A549 (cell line): ENCODE data around the gene INO80. TPM values are rescaled to one million over a fixed set of nuclear protein-coding genes. Genes with fewer than 3 reads are reported as not detected.
"Not testable (repeated sequence)": the region's sequence is repeated elsewhere in the genome, so short reads cannot be mapped to it uniquely, and the experiment has no call there.

Experiments
- ATAC-seq, 2 experiments: fragments of 200-7000 bp in 1 of 2; fragments of >200 bp in 1 of 2; cut with Nextera tagmentation in 1 of 2; cut with Tn5 transposase in 1 of 2; 3 replicates each; pipeline versions ENCODE4 v1.8.0 to v1.9.1; 2018 to 2020; ENCODE audit warnings: mild to moderate bottlenecking in 1 of 2, moderate library complexity in 1 of 2
- CTCF ChIA-PET: fragments of 300-600 bp; sonication (Branson Sonifier 250); formaldehyde crosslinking; extraction: SDS; loops from one replicate; lab custom pipeline; 2021; ENCODE audit warnings: antibody characterized with exemption, inconsistent platforms; lab: Yijun Ruan, JAX
- POLR2A ChIA-PET: fragments of 350-600 bp; formaldehyde crosslinking; extraction: SDS; loops from one replicate; lab custom pipeline; 2021; ENCODE audit warnings: antibody characterized with exemption, inconsistent platforms; lab: Yijun Ruan, JAX
- DNase-seq, 2 experiments: peaks; one replicate each; pipeline versions ENCODE4 v3.0.0 to v3.0.0-alpha.2; 2011 to 2016; ENCODE audit warnings: low read depth in 1 of 2, low spot score in 1 of 2
- FAIRE-seq: peaks from 2 replicates; lab custom pipeline; 2011; peaks lifted over from hg19 to GRCh38; lab: Jason Lieb, UNC
- H3K27ac ChIP-seq, 2 experiments: fragments of >200 bp; sonication (Bioruptor Twin); formaldehyde crosslinking; 3 replicates each; pipeline ENCODE4 v1.5.1; 2016 to 2017
- H3K4me1 ChIP-seq: fragments of >200 bp; sonication (Bioruptor Twin); formaldehyde crosslinking; 3 replicates; pipeline ENCODE4 v1.6.1; 2016
- H3K4me2 ChIP-seq: fragments of >200 bp; sonication (Bioruptor Twin); formaldehyde crosslinking; 3 replicates; pipeline ENCODE4 v1.6.1; 2016
- H3K4me3 ChIP-seq: fragments of >200 bp; sonication (Bioruptor Twin); formaldehyde crosslinking; 3 replicates; pipeline ENCODE4 v1.5.1; 2016
- H3K9me3 ChIP-seq: fragments of >200 bp; sonication (Bioruptor Twin); formaldehyde crosslinking; 3 replicates; pipeline ENCODE4 v1.6.1; 2016
- BCL3 ChIP-seq: fragments of >200 bp; sonication (Bioruptor Twin); formaldehyde crosslinking; IDR thresholded peaks from 3 replicates; pipeline ENCODE4 v1.6.1; 2016
- CHD2 ChIP-seq: fragments of 150-350 bp; IDR thresholded peaks from 2 replicates; pipeline ENCODE4 v1.6.1; 2014; ENCODE audit warnings: low read length; ENCODE audit not compliant: partially characterized antibody
- CHD4 ChIP-seq: fragments of 200-600 bp; sonication (generic); IDR thresholded peaks from 2 replicates; pipeline ENCODE4 v1.6.1; 2016; ENCODE audit warnings: antibody characterized with exemption, mild to moderate bottlenecking, borderline replicate concordance
- EHMT2 ChIP-seq: fragments of 200-600 bp; sonication (generic); IDR thresholded peaks from 2 replicates; pipeline ENCODE4 v1.6.1; 2016; ENCODE audit warnings: antibody characterized with exemption, low read depth, mild to moderate bottlenecking, moderate library complexity
- EP300 ChIP-seq, 2 experiments: fragments of >200 bp; sonication (Bioruptor Twin); formaldehyde crosslinking; IDR thresholded peaks; 2 replicates in 1 of 2; 3 replicates in 1 of 2; pipeline ENCODE4 v1.6.1; 2016 to 2017
- ESRRA ChIP-seq: fragments of 150-350 bp; IDR thresholded peaks from 2 replicates; pipeline ENCODE4 v1.6.1; 2014; ENCODE audit warnings: mild to moderate bottlenecking, low read length, borderline replicate concordance
- FOSB ChIP-seq: fragments of 250-450 bp; sonication (Bioruptor Pico); IDR thresholded peaks from 2 replicates; pipeline ENCODE4 v1.5.0; 2020; ENCODE audit warnings: mild to moderate bottlenecking, moderate library complexity
- HEYL ChIP-seq: fragments of 250-450 bp; sonication (Bioruptor Pico); IDR thresholded peaks from 2 replicates; pipeline ENCODE4 v1.8.0; 2021; ENCODE audit warnings: mild to moderate bottlenecking, moderate library complexity
- HOXA7 ChIP-seq: fragments of 250-450 bp; sonication (Bioruptor Pico); IDR thresholded peaks from 2 replicates; pipeline ENCODE4 v1.5.0; 2020; ENCODE audit warnings: mild to moderate bottlenecking, moderate library complexity
- MAX ChIP-seq: IDR thresholded peaks from 2 replicates; pipeline ENCODE4 v1.6.1; 2012
- MAZ ChIP-seq: fragments of 150-350 bp; IDR thresholded peaks from 2 replicates; pipeline ENCODE4 v1.6.1; 2014; ENCODE audit warnings: antibody characterized with exemption, low read depth, low read length, borderline replicate concordance
- PBX3 ChIP-seq: IDR thresholded peaks from 2 replicates; pipeline ENCODE4 v1.6.1; 2012
- PHF8 ChIP-seq: fragments of 200-600 bp; sonication (generic); IDR thresholded peaks from 2 replicates; pipeline ENCODE4 v1.6.1; 2016; ENCODE audit warnings: low read depth, mild to moderate bottlenecking, antibody characterized with exemption, moderate library complexity, borderline replicate concordance
- RAD21 ChIP-seq, 2 experiments: fragments of >200 bp in 1 of 2; sonication (Bioruptor Twin) in 1 of 2; formaldehyde crosslinking in 1 of 2; IDR thresholded peaks in 1 of 2; conservative IDR thresholded peaks in 1 of 2; 2 replicates in 1 of 2; 3 replicates in 1 of 2; pipeline ENCODE4 v1.6.1; 2012 to 2018; ENCODE audit warnings: inconsistent platforms in 1 of 2
- REST ChIP-seq: fragments of 200-600 bp; sonication (generic); IDR thresholded peaks from 2 replicates; pipeline ENCODE4 v1.6.1; 2016; ENCODE audit warnings: antibody characterized with exemption, mild to moderate bottlenecking, moderate library complexity
- TP53 ChIP-seq: fragments of 250-450 bp; sonication (Bioruptor Pico); IDR thresholded peaks from 2 replicates; pipeline ENCODE4 v1.5.0; 2021; ENCODE audit warnings: mild to moderate bottlenecking, moderate library complexity
- ZC3H11A ChIP-seq: fragments of 450-650 bp; IDR thresholded peaks from 2 replicates; pipeline ENCODE4 v1.6.1; 2014; ENCODE audit warnings: antibody characterized with exemption, mild to moderate bottlenecking
- WGBS: methylation state at CpG from one replicate; pipeline ENCODE4 v1.1.6; 2017; ENCODE audit errors: missing lambda C conversion rate; 5-methylcytosine and 5-hydroxymethylcytosine counted together
- polyA plus RNA-seq, 4 experiments: library from polyadenylated mRNA; depleted of rRNA in 3 of 4; stranded (reverse); fragments of >200 nt; fragmentation: RNase III in 1 of 4; extraction: RNeasy Plus Mini Kit Qiagen cat#74134 plus additional on column Dnase treatment in 1 of 4; gene quantifications; 2 replicates in 3 of 4; 3 replicates in 1 of 4; pipeline ENCODE4 v1.2.3, GENCODE V29; 2011 to 2017

Gene INO80
- polyA plus RNA-seq, 2 of the 4 experiments (the other 2 are of a cell fraction): 6.7 to 10.9 TPM

- ChIA-PET CTCF (no interaction called here), POLR2A (no interaction called here)
- Histone ChIP-seq H3K9me3 (no peaks in the 10 kb centered on the region), H3K4me2 (no peak overlapping the region), H3K27ac (no peak overlapping the region), H3K4me3 (no peak overlapping the region), H3K4me1 (peaks cover 16% of the 10 kb centered on the region)
- ATAC-seq (no peak), DNase-seq (no peak), FAIRE-seq (no peak)
- TF ChIP-seq CHD2: no peak
- no peak for TF ChIP-seq TP53 (CRISPR knock-in tag)
- WGBS: 87% methylated on average over 10 of the region's 10 CpGs
Observed at GRCh38 chr15:41133454-41133853, 17.4 kb upstream of the INO80 start.

GRCh38 chr15:41132094-41132493 is 16.0 kb upstream of the INO80 start:
- H3K4me2 ChIP-seq, FAIRE-seq, H3K4me3 ChIP-seq, H3K9me3 ChIP-seq, POLR2A ChIA-PET, DNase-seq, H3K27ac ChIP-seq: not testable (repeated sequence)
- H3K4me1 ChIP-seq: peaks cover 23% of the 10 kb centered on the region
- WGBS: 72% methylated on average over 2 of the region's 2 CpGs
- peak; percentile 39 to 55; a peak in 4 of 6 replicates for ATAC-seq
- CTCF ChIA-PET: interaction anchor here (0.6 kb wide), 1 partner anchor 54 kb away, joined by 3 read pairs; no protein-coding TSS in a partner anchor

GRCh38 chr15:41128174-41128902 is 12.3 kb upstream of the INO80 start:
- WGBS: 11% methylated on average over 6 of the region's 6 CpGs
- Histone ChIP-seq H3K27ac (peak overlapping the region; percentile 29 to 69; a peak in 3 of 6 replicates), H3K9me3 (no peaks in the 10 kb centered on the region), H3K4me3 (no peak overlapping the region), H3K4me1 (peaks cover 30% of the 10 kb centered on the region), H3K4me2 (peak overlapping the region; percentile 66)
- FAIRE-seq (no peak), DNase-seq (no peak), ATAC-seq (peak in 1 of 2 experiments; percentile 28; a peak in 1 of 6 replicates)
- POLR2A ChIA-PET: no interaction called here
- CTCF ChIA-PET: interaction anchor here (0.6 to 0.9 kb wide), 2 partner anchors 30 to 56 kb away, joined by 3 read pairs; no protein-coding TSS in a partner anchor
- TF ChIP-seq MAZ: no peak
- no peak for TF ChIP-seq EHMT2
- no peak for TF ChIP-seq MAX
- TF ChIP-seq FOSB (CRISPR knock-in tag): no peak
- no peak for TF ChIP-seq TP53 (CRISPR knock-in tag)
- TF ChIP-seq BCL3: no peak
- no peak for TF ChIP-seq PBX3
- no peak for TF ChIP-seq ESRRA
- no peak for TF ChIP-seq REST
- TF ChIP-seq ZC3H11A: no peak
- TF ChIP-seq EP300 (IDR thresholded peaks at IDR 0.05): no peak
- no peak for TF ChIP-seq RAD21 (conservative IDR thresholded peaks at IDR 0.05 in 1 of 2, IDR thresholded peaks at IDR 0.05 in 1 of 2)
- TF ChIP-seq CHD4: no peak
- TF ChIP-seq HEYL (CRISPR knock-in tag): no peak
- no peak for TF ChIP-seq PHF8
- TF ChIP-seq HOXA7: no peak
